Neural cell (in vitro differentiated cells): Measurements from ENCODE around the gene TNS3. TPM values are rescaled to one million over a fixed set of nuclear protein-coding genes. Genes with fewer than 3 reads are reported as not detected.

Source experiments
- H2AFZ ChIP-seq: fragments of 200-600, 300-800 bp; sonication (generic), shearing (Covaris generic); 2 replicates; pipeline ENCODE4 v1.6.0; 2014; ENCODE audit warnings: low read depth, mild to moderate bottlenecking, antibody characterized with exemption, low read length, moderate library complexity
- H3F3A ChIP-seq: fragments of 200-600 bp; shearing (Covaris generic); 2 replicates; pipeline ENCODE4 v1.6.1; 2016; ENCODE audit warnings: mild to moderate bottlenecking, moderate library complexity, mixed read lengths, antibody characterized with exemption, low read length; ENCODE audit not compliant: insufficient read depth, poor library complexity, severe bottlenecking
- H3K27ac ChIP-seq: fragments of 200-600, 300-800 bp; sonication (generic), shearing (Covaris generic); 2 replicates; pipeline ENCODE4 v1.5.1; 2014; ENCODE audit warnings: mild to moderate bottlenecking, low read length, moderate library complexity
- H3K27me3 ChIP-seq: fragments of 300-800, 200-600 bp; sonication (generic), shearing (Covaris generic); 2 replicates; pipeline ENCODE4 v1.6.0; 2014; ENCODE audit warnings: mild to moderate bottlenecking, low read depth, low read length, moderate library complexity; ENCODE audit not compliant: insufficient read depth
- H3K36me3 ChIP-seq: fragments of 300-800, 200-600 bp; sonication (generic), shearing (Covaris generic); 2 replicates; pipeline ENCODE4 v1.5.1; 2014; ENCODE audit warnings: mild to moderate bottlenecking, antibody characterized with exemption, low read length, moderate library complexity; ENCODE audit not compliant: insufficient read depth
- H3K4me2 ChIP-seq: fragments of 300-800, 200-600 bp; sonication (generic), shearing (Covaris generic); 2 replicates; pipeline ENCODE4 v1.6.0; 2014; ENCODE audit warnings: mild to moderate bottlenecking, low read length
- H3K4me3 ChIP-seq: fragments of 300-800, 200-600 bp; sonication (generic), shearing (Covaris generic); 2 replicates; pipeline ENCODE4 v1.5.1; 2014; ENCODE audit warnings: mild to moderate bottlenecking, low read length, moderate library complexity
- H3K79me2 ChIP-seq: fragments of 200-600 bp; shearing (Covaris generic); replicated peaks from 2 replicates; pipeline ENCODE4 v1.6.0; 2014; ENCODE audit warnings: mild to moderate bottlenecking, low read length, moderate library complexity; ENCODE audit not compliant: insufficient read depth
- H3K9ac ChIP-seq: fragments of 300-800, 200-600 bp; sonication (generic), shearing (Covaris generic); 2 replicates; pipeline ENCODE4 v1.6.1; 2016; ENCODE audit warnings: mild to moderate bottlenecking, low read length, mixed read lengths
- H3K9me2 ChIP-seq: fragments of 200-600 bp; shearing (Covaris generic); 2 replicates; pipeline ENCODE4 v1.6.1; 2016; ENCODE audit warnings: mild to moderate bottlenecking, low read length, mixed read lengths; ENCODE audit not compliant: insufficient read depth
- H3K9me3 ChIP-seq: fragments of 200-600, 300-800 bp; sonication (generic), shearing (Covaris generic); 2 replicates; pipeline ENCODE4 v1.6.1; 2016; ENCODE audit warnings: mild to moderate bottlenecking, mixed run types, low read length, moderate library complexity, mixed read lengths
- H4K20me1 ChIP-seq: fragments of 200-600 bp; shearing (Covaris generic); 2 replicates; pipeline ENCODE4 v1.6.1; 2016; ENCODE audit warnings: mild to moderate bottlenecking, mixed run types; ENCODE audit not compliant: insufficient read depth
- CTCF ChIP-seq: fragments of 450-650 bp; IDR thresholded peaks from 2 replicates; pipeline ENCODE4 v1.5.1; 2014; ENCODE audit warnings: antibody characterized with exemption, mild to moderate bottlenecking, moderate library complexity; ENCODE audit not compliant: poor library complexity, severe bottlenecking
- EP300 ChIP-seq: fragments of 450-650 bp; conservative IDR thresholded peaks from 2 replicates; pipeline ENCODE4 v1.6.1; 2014; ENCODE audit warnings: antibody characterized with exemption, mild to moderate bottlenecking, moderate library complexity; ENCODE audit not compliant: poor library complexity, severe bottlenecking
- EZH2 ChIP-seq: fragments of 200-600, 300-800 bp; shearing (Covaris generic), sonication (generic); IDR thresholded peaks from 2 replicates; pipeline ENCODE4 v1.6.1; 2014; ENCODE audit warnings: antibody characterized with exemption, low read length, borderline replicate concordance, mild to moderate bottlenecking; ENCODE audit not compliant: insufficient read depth, poor library complexity, severe bottlenecking
- MXI1 ChIP-seq: fragments of 450-650 bp; conservative IDR thresholded peaks from 2 replicates; pipeline ENCODE4 v1.6.1; 2014; ENCODE audit warnings: antibody characterized with exemption, mild to moderate bottlenecking; ENCODE audit not compliant: poor library complexity, severe bottlenecking
- POLR2AphosphoS5 ChIP-seq: IDR thresholded peaks from 2 replicates; pipeline ENCODE4 v1.6.1; 2012
- RAD21 ChIP-seq: fragments of 450-650 bp; conservative IDR thresholded peaks from 2 replicates; pipeline ENCODE4 v1.6.1; 2014; ENCODE audit warnings: antibody characterized with exemption, mild to moderate bottlenecking, moderate library complexity
- REST ChIP-seq: IDR thresholded peaks from 2 replicates; pipeline ENCODE4 v1.6.1; 2012; ENCODE audit warnings: borderline replicate concordance
- SMC3 ChIP-seq: fragments of 450-650 bp; conservative IDR thresholded peaks from 2 replicates; pipeline ENCODE4 v1.6.1; 2014; ENCODE audit warnings: antibody characterized with exemption, mild to moderate bottlenecking, moderate library complexity; ENCODE audit not compliant: poor library complexity
- TAF1 ChIP-seq: IDR thresholded peaks from 2 replicates; pipeline ENCODE4 v1.6.1; 2012; ENCODE audit warnings: low read depth
- polyA plus RNA-seq: library from polyadenylated mRNA; depleted of rRNA; stranded (reverse); fragments of >200 nt; gene quantifications from 2 replicates; pipeline ENCODE4 v1.2.3, GENCODE V29; 2014

Gene TNS3
- polyA plus RNA-seq, 1 donor from 2014 or later: 0.58 TPM

GRCh38 chr7:47543714-47544113, 38.2 kb downstream of the TNS3 start:
- no peaks in the 10 kb centered on the region for H3K79me2 ChIP-seq

GRCh38 chr7:47543056-47543455, 38.9 kb downstream of the TNS3 start:
- H4K20me1 ChIP-seq: no peaks in the 10 kb centered on the region
- H3K27ac ChIP-seq: no peak overlapping the region
- peaks cover 4% of the 10 kb centered on the region for H3K27me3 ChIP-seq
- H3F3A ChIP-seq: no peaks in the 10 kb centered on the region
- H3K4me3 ChIP-seq: no peak overlapping the region
- H3K4me2 ChIP-seq: no peak overlapping the region
- TF ChIP-seq EZH2 (no peak), SMC3 (no peak), RAD21 (no peak), EP300 (no peak), MXI1 (no peak), CTCF (no peak), POLR2AphosphoS5 (no peak), TAF1 (no peak), REST (no peak)
- H3K79me2 ChIP-seq: no peaks in the 10 kb centered on the region
- no peaks in the 10 kb centered on the region for H3K36me3 ChIP-seq
- H3K9me3 ChIP-seq: no peaks in the 10 kb centered on the region
- no peak overlapping the region for H3K9ac ChIP-seq
- no peak overlapping the region for H2AFZ ChIP-seq
- no peaks in the 10 kb centered on the region for H3K9me2 ChIP-seq

More at GRCh38 chr7:47543714-47544113, 38.2 kb downstream of the TNS3 start:
- Histone ChIP-seq H3K27me3 (no peaks in the 10 kb centered on the region), H3K9me2 (no peaks in the 10 kb centered on the region), H3K4me2 (no peak overlapping the region), H3K4me3 (no peak overlapping the region), H3K36me3 (no peaks in the 10 kb centered on the region), H3K9ac (no peak overlapping the region), H3F3A (no peaks in the 10 kb centered on the region), H3K9me3 (no peaks in the 10 kb centered on the region), H3K27ac (no peak overlapping the region), H2AFZ (no peak overlapping the region), H4K20me1 (no peaks in the 10 kb centered on the region)
- TF ChIP-seq MXI1: no peak

- Histone ChIP-seq H3K79me2 (no peaks in the 10 kb centered on the region), H3K27ac (no peak overlapping the region), H4K20me1 (no peaks in the 10 kb centered on the region), H3K9me2 (no peaks in the 10 kb centered on the region), H3K27me3 (peaks cover 14% of the 10 kb centered on the region), H2AFZ (no peak overlapping the region), H3K9ac (no peak overlapping the region), H3K4me3 (no peak overlapping the region), H3K36me3 (no peaks in the 10 kb centered on the region), H3K4me2 (no peak overlapping the region), H3F3A (no peaks in the 10 kb centered on the region), H3K9me3 (no peaks in the 10 kb centered on the region)
- TF ChIP-seq RAD21 (no peak), SMC3 (no peak), MXI1 (no peak), POLR2AphosphoS5 (no peak), TAF1 (no peak), EP300 (no peak), EZH2 (no peak), CTCF (no peak), REST (no peak)
Observed at GRCh38 chr7:47542051-47542450, 39.9 kb downstream of the TNS3 start.
